Upper lobe of left lung (tissue), 6 donors: ENCODE results near the gene CATSPER3. TPM values are rescaled to one million over a fixed set of nuclear protein-coding genes. Genes with fewer than 3 reads are reported as not detected.

Source experiments
- ATAC-seq, 2 donors: fragments of 200-7000 bp; cut with Tn5 transposase; one replicate each; pipeline ENCODE4 v1.9.1; 2022; ENCODE audit warnings: mild to moderate bottlenecking in 2 of 2, moderate library complexity in 2 of 2; ENCODE audit not compliant: low FRiP score in 2 of 2
- DNase-seq, 2 donors: peaks; one replicate each; pipeline ENCODE4 v3.0.0-alpha.2; 2019 to 2020
- H3K27ac ChIP-seq, 4 donors: fragments of 200-600 bp; sonication (generic); one replicate each; pipeline ENCODE4 v1.5.1; 2016 to 2019
- H3K27me3 ChIP-seq, 4 donors: fragments of 200-600 bp; sonication (generic); one replicate each; pipeline ENCODE4 v1.5.1; 2017 to 2019
- H3K36me3 ChIP-seq, 4 donors: fragments of 200-600 bp; sonication (generic); one replicate each; pipeline ENCODE4 v1.5.1; 2016 to 2019
- H3K4me1 ChIP-seq, 4 donors: fragments of 200-600 bp; sonication (generic); one replicate each; pipeline ENCODE4 v1.5.1; 2018 to 2019
- H3K4me3 ChIP-seq, 4 donors: fragments of 200-600 bp; sonication (generic); one replicate each; pipeline ENCODE4 v1.5.1; 2017 to 2019; ENCODE audit warnings: mild to moderate bottlenecking in 2 of 4, moderate library complexity in 1 of 4
- H3K9me3 ChIP-seq, 4 donors: fragments of 200-600 bp; sonication (generic); one replicate each; pipeline ENCODE4 v1.5.1; 2018 to 2019
- CTCF ChIP-seq, 6 experiments: fragments of 450-650 bp in 4 of 6; fragments of 200-600 bp in 2 of 6; sonication (generic) in 2 of 6; IDR thresholded peaks; one replicate each; pipeline ENCODE4 v1.5.1; 2016 to 2019; ENCODE audit warnings: antibody characterized with exemption in 6 of 6
- EP300 ChIP-seq, 4 donors: sonication (generic); formaldehyde crosslinking; IDR thresholded peaks; one replicate each; pipeline ENCODE4 v1.5.1; 2017; ENCODE audit warnings: antibody characterized with exemption in 4 of 4, control low read depth in 2 of 4
- POLR2A ChIP-seq, 4 donors: fragments of 450-650 bp; IDR thresholded peaks; one replicate each; pipeline ENCODE4 v1.5.1; 2016 to 2017; ENCODE audit warnings: antibody characterized with exemption in 4 of 4, mild to moderate bottlenecking in 2 of 4
- POLR2AphosphoS5 ChIP-seq, 2 donors: sonication (generic); formaldehyde crosslinking; IDR thresholded peaks; one replicate each; pipeline ENCODE4 v1.5.1; 2017; ENCODE audit warnings: antibody characterized with exemption in 2 of 2
- WGBS, 2 donors: methylation state at CpG; one replicate each; pipeline ENCODE4 v1.1.5; 2017 to 2018; 5-methylcytosine and 5-hydroxymethylcytosine counted together
- total RNA-seq, 6 donors: library from RNA; depleted of rRNA in 4 of 6; stranded (reverse); fragments of >200 nt in 4 of 6; gene quantifications; one replicate each; pipeline versions ENCODE4 v1.1.0 to v1.2.1, GENCODE V29; 2016 to 2021
- donor health status: DM: no; HTN: no; CAD: no; lungs with moderate emphysema.
- donor health status: DM: no; HTN: yes; CAD: no; lungs with severe emphysema.

Gene CATSPER3
- total RNA-seq, 6 donors from 2014 or later = 0.67 to 1.7 TPM; not detected in 4

GRCh38 chr5:134964359-134965270, 3.1 kb upstream of the CATSPER3 start:
- WGBS, 2 donors = 92% methylated on average over 12 of the region's 12 CpGs
- Histone ChIP-seq H3K27me3 (no peaks in the 10 kb centered on the region), H3K4me3 (no peak overlapping the region), H3K36me3 (peaks cover 5 to 27% (median 14%) of the 10 kb centered on the region in 4 donors), H3K4me1 (no peaks in the 10 kb centered on the region), H3K9me3 (no peaks in the 10 kb centered on the region), H3K27ac (no peak overlapping the region)
- TF ChIP-seq CTCF (IDR thresholded peaks at IDR 0.05) (no peak), POLR2AphosphoS5 (IDR thresholded peaks at IDR 0.05) (no peak), POLR2A (IDR thresholded peaks at IDR 0.05) (no peak), EP300 (IDR thresholded peaks at IDR 0.05) (no peak)
- DNase-seq (no peak), ATAC-seq (no peak)

GRCh38 chr5:134965271-134965825, 2.4 kb upstream of the CATSPER3 start:
- Histone ChIP-seq H3K36me3 (peaks cover 5 to 27% (median 14%) of the 10 kb centered on the region in 4 donors), H3K9me3 (no peaks in the 10 kb centered on the region), H3K4me1 (no peaks in the 10 kb centered on the region), H3K27ac (no peak overlapping the region), H3K27me3 (no peaks in the 10 kb centered on the region), H3K4me3 (no peak overlapping the region)
- DNase-seq = no peak
- ATAC-seq = no peak
- no peak for TF ChIP-seq EP300 (IDR thresholded peaks at IDR 0.05)
- no peak for TF ChIP-seq CTCF (IDR thresholded peaks at IDR 0.05)
- no peak for TF ChIP-seq POLR2AphosphoS5 (IDR thresholded peaks at IDR 0.05)
- WGBS, 2 donors = 90% methylated on average over 3 of the region's 3 CpGs

GRCh38 chr5:134968055-134968454, 348 bp downstream of the CATSPER3 start:
- H3K27me3 ChIP-seq = no peaks in the 10 kb centered on the region
- DNase-seq (no peak), ATAC-seq (no peak)
- no peak overlapping the region for H3K27ac ChIP-seq
- H3K36me3 ChIP-seq = peaks cover 0 to 6% (median 2%) of the 10 kb centered on the region in 4 donors
- H3K4me3 ChIP-seq = no peak overlapping the region
- WGBS, 2 donors = 75 to 76% methylated on average over 3 of the region's 3 CpGs
- TF ChIP-seq POLR2AphosphoS5 (IDR thresholded peaks at IDR 0.05) (no peak), EP300 (IDR thresholded peaks at IDR 0.05) (no peak), POLR2A (IDR thresholded peaks at IDR 0.05) (no peak), CTCF (IDR thresholded peaks at IDR 0.05) (no peak)
- H3K9me3 ChIP-seq = no peaks in the 10 kb centered on the region
- H3K4me1 ChIP-seq = no peaks in the 10 kb centered on the region

GRCh38 chr5:134969166-134969565, 1.5 kb downstream of the CATSPER3 start:
- no peak for TF ChIP-seq POLR2A (IDR thresholded peaks at IDR 0.05)
- no peak for TF ChIP-seq CTCF (IDR thresholded peaks at IDR 0.05)
- TF ChIP-seq EP300 (IDR thresholded peaks at IDR 0.05) = no peak
- no peak for TF ChIP-seq POLR2AphosphoS5 (IDR thresholded peaks at IDR 0.05)
- Histone ChIP-seq H3K27ac (no peak overlapping the region), H3K4me1 (no peaks in the 10 kb centered on the region), H3K4me3 (no peak overlapping the region), H3K36me3 (peaks cover 0 to 6% (median 2%) of the 10 kb centered on the region in 4 donors), H3K9me3 (no peaks in the 10 kb centered on the region), H3K27me3 (no peaks in the 10 kb centered on the region)
- DNase-seq = no peak
- ATAC-seq = no peak
